Heart left ventricle (tissue), 13 donors: Measurements from ENCODE around the gene OR2L2.

Source experiments
- POLR2A ChIP-seq, 2 donors: fragments of 450-650 bp; IDR thresholded peaks; one replicate each; pipeline ENCODE4 v1.6.1; 2017; ENCODE audit warnings: antibody characterized with exemption in 2 of 2, mild to moderate bottlenecking in 2 of 2, moderate library complexity in 2 of 2
- TF ChIP-seq, protein P1 (sequence below), 12 donors: fragments of 200-600 bp; sonication (generic) in 4 of 12; IDR thresholded peaks; one replicate each; pipeline versions ENCODE4 v1.5.0 to v1.8.0; 2018 to 2022; ENCODE audit warnings: antibody characterized with exemption in 12 of 12, mild to moderate bottlenecking in 5 of 12
- donor health status: ischemic (EF 13 %, LVEDD 7.1; RV severe dilation, severe dysfunction).
- donor health status: DM: no; HTN: yes; CAD: no.
- donor health status: DM: no; HTN: no; CAD: no.
- donor health status: ischemic (EF 25% LVEDD 6.9; RV normal size, moderate dysfunction).
- donor health status: ischemic (EF 25% LVEDD 5.7; RV mildly dilated, moderate dysfunction).
- donor health status: ischemic (EF 35%, LVEDD 5.7; RV mildly dilated, moderate dysfunction).
- donor health status: nonischemic (EF 11% LVEDD 7.7; RV severe dilation, severe dysfunction).
- donor health status: DM: yes; HTN: yes; CAD: no.
- donor health status: PGD.
- donor health status: ischemic (EF 29% LVEDD 5.4; RV normal size, mild dysfunction).
- donor health status: nonischemic (EF 23%, LVEDD 6.1; RV moderate dilation, normal function).

DNA sequence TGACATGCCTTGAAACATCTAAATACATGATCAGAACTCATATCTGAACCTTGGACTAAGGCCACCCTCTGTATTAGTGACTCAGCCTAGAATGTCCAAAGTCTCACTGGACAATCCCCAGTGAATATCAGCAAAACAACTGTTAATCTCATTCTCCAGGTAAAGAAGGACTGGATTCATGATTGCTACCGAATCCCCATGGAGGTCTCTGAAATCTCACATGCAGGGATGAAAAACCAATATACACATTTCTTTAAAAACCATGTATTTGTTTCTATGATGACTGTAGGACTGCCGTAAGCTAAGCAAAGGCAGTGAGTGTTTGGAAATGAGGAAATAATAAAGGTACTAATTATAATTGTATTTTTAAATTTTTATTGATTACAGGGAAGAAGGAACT is 16.7 kb downstream of the OR2L2 start, which contains the start of gene OR2L3:
- TF ChIP-seq, protein P1, sequence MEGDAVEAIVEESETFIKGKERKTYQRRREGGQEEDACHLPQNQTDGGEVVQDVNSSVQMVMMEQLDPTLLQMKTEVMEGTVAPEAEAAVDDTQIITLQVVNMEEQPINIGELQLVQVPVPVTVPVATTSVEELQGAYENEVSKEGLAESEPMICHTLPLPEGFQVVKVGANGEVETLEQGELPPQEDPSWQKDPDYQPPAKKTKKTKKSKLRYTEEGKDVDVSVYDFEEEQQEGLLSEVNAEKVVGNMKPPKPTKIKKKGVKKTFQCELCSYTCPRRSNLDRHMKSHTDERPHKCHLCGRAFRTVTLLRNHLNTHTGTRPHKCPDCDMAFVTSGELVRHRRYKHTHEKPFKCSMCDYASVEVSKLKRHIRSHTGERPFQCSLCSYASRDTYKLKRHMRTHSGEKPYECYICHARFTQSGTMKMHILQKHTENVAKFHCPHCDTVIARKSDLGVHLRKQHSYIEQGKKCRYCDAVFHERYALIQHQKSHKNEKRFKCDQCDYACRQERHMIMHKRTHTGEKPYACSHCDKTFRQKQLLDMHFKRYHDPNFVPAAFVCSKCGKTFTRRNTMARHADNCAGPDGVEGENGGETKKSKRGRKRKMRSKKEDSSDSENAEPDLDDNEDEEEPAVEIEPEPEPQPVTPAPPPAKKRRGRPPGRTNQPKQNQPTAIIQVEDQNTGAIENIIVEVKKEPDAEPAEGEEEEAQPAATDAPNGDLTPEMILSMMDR (IDR thresholded peaks at IDR 0.05), result no peak
- no peak for TF ChIP-seq POLR2A (IDR thresholded peaks at IDR 0.05)
